Kidney epithelial cell (primary cell): ENCODE data around the gene APCDD1. TPM values are rescaled to one million over a fixed set of nuclear protein-coding genes. Genes with fewer than 3 reads are reported as not detected.

Experiments used
- DNase-seq: peaks from one replicate; pipeline ENCODE4 v3.0.0-alpha.2; 2010; ENCODE audit warnings: low read depth
- H3K27me3 ChIP-seq: 2 replicates; pipeline ENCODE4 v1.6.0; 2011; ENCODE audit warnings: low read length; ENCODE audit not compliant: control insufficient read depth, insufficient read depth
- H3K36me3 ChIP-seq: 2 replicates; pipeline ENCODE4 v1.5.1; 2011; ENCODE audit warnings: low read length; ENCODE audit not compliant: control insufficient read depth, insufficient read depth
- H3K4me3 ChIP-seq: 2 replicates; pipeline ENCODE4 v1.5.1; 2011; ENCODE audit warnings: low read depth, mild to moderate bottlenecking, control low read depth, low read length
- CTCF ChIP-seq: IDR thresholded peaks from 2 replicates; pipeline ENCODE4 v1.5.1; 2011; ENCODE audit warnings: mild to moderate bottlenecking, moderate library complexity, low read length, control low read depth, inconsistent platforms; ENCODE audit not compliant: insufficient read depth, poor library complexity, severe bottlenecking
- total RNA-seq: library from RNA; depleted of rRNA; stranded (reverse); fragments of >200 nt; gene quantifications from 2 replicates; pipeline ENCODE4 v1.2.3, GENCODE V29; 2015

The APCDD1 gene
- total RNA-seq, 1 donor from 2014 or later = 0.71 TPM

GRCh38 chr18:10410472-10411308 lies 43.7 kb upstream of the APCDD1 start:
- no peak for TF ChIP-seq CTCF
- Histone ChIP-seq H3K36me3 (no peaks in the 10 kb centered on the region), H3K27me3 (no peaks in the 10 kb centered on the region), H3K4me3 (no peak overlapping the region)
- DNase-seq = no peak

- no peaks in the 10 kb centered on the region for H3K27me3 ChIP-seq
Measured at GRCh38 chr18:10412933-10413332, 41.5 kb upstream of the APCDD1 start.

GRCh38 chr18:10413722-10414121 lies 40.7 kb upstream of the APCDD1 start:
- DNase-seq = no peak
- H3K36me3 ChIP-seq = no peaks in the 10 kb centered on the region
- TF ChIP-seq CTCF = no peak

More at GRCh38 chr18:10412933-10413332, 41.5 kb upstream of the APCDD1 start:
- TF ChIP-seq CTCF = no peak
- no peak for DNase-seq
- Histone ChIP-seq H3K4me3 (no peak overlapping the region), H3K36me3 (no peaks in the 10 kb centered on the region)

GRCh38 chr18:10414293-10414842 lies 40.1 kb upstream of the APCDD1 start:
- Histone ChIP-seq H3K4me3 (no peak overlapping the region), H3K27me3 (no peaks in the 10 kb centered on the region), H3K36me3 (no peaks in the 10 kb centered on the region)
- DNase-seq = no peak
- no peak for TF ChIP-seq CTCF

More at GRCh38 chr18:10413722-10414121, 40.7 kb upstream of the APCDD1 start:
- no peak overlapping the region for H3K4me3 ChIP-seq
- no peaks in the 10 kb centered on the region for H3K27me3 ChIP-seq

- no peak overlapping the region for H3K4me3 ChIP-seq
- no peaks in the 10 kb centered on the region for H3K36me3 ChIP-seq
- DNase-seq = no peak
- TF ChIP-seq CTCF = no peak
- no peaks in the 10 kb centered on the region for H3K27me3 ChIP-seq
Measured at GRCh38 chr18:10416065-10416464, 38.4 kb upstream of the APCDD1 start.
